GM12878 (cell line): ENCODE measurements around the gene DST. TPM values are rescaled to one million over a fixed set of nuclear protein-coding genes. Genes with fewer than 3 reads are reported as not detected.

Experiments used
- ATAC-seq: fragments of 200-7000 bp; cut with Tn5 transposase; 3 replicates; pipeline ENCODE4 v1.9.1; 2020; ENCODE audit warnings: mild to moderate bottlenecking, moderate library complexity
- BruUV-seq: library from RNA; stranded (reverse); fragments of 400-500 nt; replicated peaks from 2 replicates; lab custom pipeline; 2021; lab: Mats Ljungman, UMichigan
- CTCF ChIA-PET: fragments of 300-600 bp; sonication (Branson Sonifier 250); formaldehyde crosslinking; extraction: SDS; loops from one replicate; lab custom pipeline; 2021; ENCODE audit warnings: inconsistent platforms; lab: Yijun Ruan, JAX
- POLR2A ChIA-PET: fragments of 350-600 bp; formaldehyde crosslinking; extraction: SDS; loops from one replicate; lab custom pipeline; 2021; ENCODE audit warnings: inconsistent platforms; lab: Charles Lee
- RAD21 ChIA-PET: fragments of 300-600 bp; sonication (Branson Sonifier 250); formaldehyde crosslinking; loops from one replicate; lab custom pipeline; 2023; ENCODE audit warnings: antibody characterized with exemption; ENCODE audit not compliant: unreplicated experiment; lab: Charles Lee
- SMC1A ChIA-PET: fragments of 300-600 bp; sonication (Branson Sonifier 250); formaldehyde crosslinking; loops from one replicate; lab custom pipeline; 2023; ENCODE audit not compliant: unreplicated experiment, uncharacterized antibody; lab: Charles Lee
- DNase-seq: peaks from one replicate; pipeline ENCODE4 v3.0.0-alpha.2; 2011; ENCODE audit warnings: low read depth, low spot score
- FAIRE-seq: peaks from 3 replicates; lab custom pipeline; 2011; peaks lifted over from hg19 to GRCh38; lab: Jason Lieb, UNC
- H2AFZ ChIP-seq: 2 replicates; pipeline ENCODE4 v1.6.0; 2011; ENCODE audit warnings: low read depth, low read length, control low read depth; ENCODE audit not compliant: control insufficient read depth
- H3K27ac ChIP-seq: 2 replicates; pipeline ENCODE4 v1.5.1; 2011; ENCODE audit warnings: control low read depth; ENCODE audit not compliant: control insufficient read depth, insufficient read depth
- H3K27me3 ChIP-seq, 2 experiments: replicated peaks in 1 of 2; 2 replicates each; pipeline versions ENCODE4 v1.6.0 to v1.6.1; 2011; ENCODE audit warnings: low read length in 1 of 2; ENCODE audit not compliant: control insufficient read depth in 2 of 2, insufficient read depth in 2 of 2
- H3K36me3 ChIP-seq, 2 experiments: 2 replicates each; pipeline ENCODE4 v1.5.1; 2011; ENCODE audit warnings: low read length in 1 of 2; ENCODE audit not compliant: control insufficient read depth in 2 of 2, insufficient read depth in 2 of 2
- H3K4me1 ChIP-seq: 2 replicates; pipeline ENCODE4 v1.6.1; 2011; ENCODE audit warnings: mild to moderate bottlenecking, low read length, moderate library complexity, mixed read lengths; ENCODE audit not compliant: control insufficient read depth, insufficient read depth
- H3K4me2 ChIP-seq: 2 replicates; pipeline ENCODE4 v1.6.0; 2011; ENCODE audit warnings: control low read depth; ENCODE audit not compliant: control insufficient read depth, insufficient read depth
- H3K4me3 ChIP-seq: fragments of 200-600 bp; sonication (generic); 2 replicates; pipeline ENCODE4 v1.5.1; 2016
- H3K79me2 ChIP-seq: 2 replicates; pipeline ENCODE4 v1.6.0; 2011; ENCODE audit warnings: low read length; ENCODE audit not compliant: control insufficient read depth, insufficient read depth
- H3K9ac ChIP-seq: 2 replicates; pipeline ENCODE4 v1.8.0; 2011; ENCODE audit warnings: low read length, control low read depth, mixed read lengths; ENCODE audit not compliant: control insufficient read depth, insufficient read depth
- H3K9me3 ChIP-seq: replicated peaks from 3 replicates; pipeline ENCODE4 v1.5.1; 2011; ENCODE audit warnings: mild to moderate bottlenecking, low read length; ENCODE audit not compliant: control insufficient read depth, insufficient read depth
- H4K20me1 ChIP-seq: 2 replicates; pipeline ENCODE4 v1.6.0; 2011; ENCODE audit not compliant: control insufficient read depth, insufficient read depth
- HDAC2 ChIP-seq: fragments of 200-600 bp; sonication (generic); IDR thresholded peaks from 2 replicates; pipeline ENCODE4 v1.6.1; 2017
- IKZF1 ChIP-seq: fragments of 450-650 bp; conservative IDR thresholded peaks from 2 replicates; pipeline ENCODE4 v1.6.1; 2017; ENCODE audit warnings: antibody characterized with exemption, mild to moderate bottlenecking
- MAX ChIP-seq: IDR thresholded peaks from 2 replicates; pipeline ENCODE4 v1.6.1; 2012; ENCODE audit warnings: low read depth, low read length, improper control_type of control experiment
- NRF1 ChIP-seq: conservative IDR thresholded peaks from 2 replicates; pipeline ENCODE4 v1.6.1; 2011; ENCODE audit warnings: mild to moderate bottlenecking, low read depth, low read length, improper control_type of control experiment
- POU2F2 ChIP-seq: IDR thresholded peaks from 3 replicates; pipeline ENCODE4 v1.6.1; 2011; ENCODE audit warnings: low read depth, mild to moderate bottlenecking, low read length, borderline replicate concordance
- SIX5 ChIP-seq: IDR thresholded peaks from 2 replicates; pipeline ENCODE4 v1.6.1; 2011; ENCODE audit warnings: mild to moderate bottlenecking, low read depth, low read length, moderate library complexity; ENCODE audit not compliant: severe bottlenecking
- SREBF2 ChIP-seq: IDR thresholded peaks from 2 replicates; pipeline ENCODE4 v1.6.1; 2012; ENCODE audit warnings: mild to moderate bottlenecking, low read length
- whole genome bisulfite sequencing: methylation state at CpG from one replicate; pipeline ENCODE4 v1.1.6; 2016; ENCODE audit warnings: low lambda C conversion rate; ENCODE audit not compliant: insufficient replicate concordance, insufficient coverage; ENCODE audit errors: missing lambda C conversion rate; 5-methylcytosine and 5-hydroxymethylcytosine counted together
- in situ Hi-C: fragments of 300-500 bp; cut with MboI; formaldehyde crosslinking; loops from 9 replicates; pipeline ENCODE4 v1.14.3; 2018; ENCODE audit warnings: mixed read lengths
- intact Hi-C: fragments of 100-400 bp; cut with micrococcal nuclease; formaldehyde crosslinking; loops from one replicate; pipeline ENCODE4 v1.14.2; 2022; ENCODE audit not compliant: unreplicated experiment
- polyA plus RNA-seq, 11 experiments: library from polyadenylated mRNA; depleted of rRNA in 4 of 11; unstranded in 6 of 11; stranded (reverse) in 5 of 11; fragments of >200 nt; fragmentation: Nextera tagmentation in 4 of 11; fragmentation: Illumina TruSeq in 1 of 11; extraction: Ambion mirVana in 4 of 11; extraction: Trizol in 1 of 11; gene quantifications; 1 replicate in 1 of 11; 2 replicates in 10 of 11; pipeline versions ENCODE4 v1.2.1 to v1.2.3, GENCODE V29; 2011 to 2016; ENCODE audit warnings: inconsistent platforms in 2 of 11, missing spikeins in 2 of 11, low read depth in 1 of 11
- total RNA-seq, 4 experiments: library from RNA; depleted of rRNA in 3 of 4; stranded (reverse); fragments of >200 nt in 3 of 4; fragmentation: Illumina TruSeq in 1 of 4; extraction: Trizol in 1 of 4; gene quantifications; 2 replicates each; pipeline versions ENCODE4 v1.2.1 to v1.2.3, GENCODE V29; 2013 to 2021
- TF ChIP-seq, protein P1 (sequence below): fragments of 450-650 bp; IDR thresholded peaks from 2 replicates; pipeline ENCODE4 v1.6.1; 2017; ENCODE audit warnings: low read depth, mild to moderate bottlenecking, moderate library complexity
- TF ChIP-seq, protein P2 (sequence below): fragments of 450-650 bp; IDR thresholded peaks from 2 replicates; pipeline ENCODE4 v1.6.1; 2017; ENCODE audit warnings: borderline replicate concordance

Gene DST
- total and polyA plus RNA-seq, 10 of the 15 experiments (the other 5 are each of a cell fraction or from before 2014, with no cell fraction given) = 32.1 to 156 (median 75.0) TPM

- TF ChIP-seq, protein P1, sequence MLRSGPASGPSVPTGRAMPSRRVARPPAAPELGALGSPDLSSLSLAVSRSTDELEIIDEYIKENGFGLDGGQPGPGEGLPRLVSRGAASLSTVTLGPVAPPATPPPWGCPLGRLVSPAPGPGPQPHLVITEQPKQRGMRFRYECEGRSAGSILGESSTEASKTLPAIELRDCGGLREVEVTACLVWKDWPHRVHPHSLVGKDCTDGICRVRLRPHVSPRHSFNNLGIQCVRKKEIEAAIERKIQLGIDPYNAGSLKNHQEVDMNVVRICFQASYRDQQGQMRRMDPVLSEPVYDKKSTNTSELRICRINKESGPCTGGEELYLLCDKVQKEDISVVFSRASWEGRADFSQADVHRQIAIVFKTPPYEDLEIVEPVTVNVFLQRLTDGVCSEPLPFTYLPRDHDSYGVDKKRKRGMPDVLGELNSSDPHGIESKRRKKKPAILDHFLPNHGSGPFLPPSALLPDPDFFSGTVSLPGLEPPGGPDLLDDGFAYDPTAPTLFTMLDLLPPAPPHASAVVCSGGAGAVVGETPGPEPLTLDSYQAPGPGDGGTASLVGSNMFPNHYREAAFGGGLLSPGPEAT = no peak
- TF ChIP-seq POU2F2 = no peak
- no peak for TF ChIP-seq NRF1
- no peak for TF ChIP-seq MAX
- SMC1A ChIA-PET = interaction anchor here (0.7 kb wide), 1 partner anchor 57 kb away, joined by 3 read pairs; no protein-coding TSS in a partner anchor
- RAD21 ChIA-PET = interaction anchor here (1.6 kb wide), 1 partner anchor 177 kb away, joined by 3 read pairs; no protein-coding TSS in a partner anchor
- in situ Hi-C loops (no loop called here), intact Hi-C loops (no loop called here)
- Histone ChIP-seq H3K27ac (no peak overlapping the region), H3K79me2 (no peaks in the 10 kb centered on the region), H3K27me3 (no peaks in the 10 kb centered on the region; a peak in 1 of 4 replicates), H4K20me1 (no peaks in the 10 kb centered on the region), H3K4me2 (no peak overlapping the region), H2AFZ (no peak overlapping the region), H3K4me1 (no peaks in the 10 kb centered on the region), H3K4me3 (no peak overlapping the region), H3K36me3 (no peaks in the 10 kb centered on the region), H3K9me3 (no peaks in the 10 kb centered on the region), H3K9ac (no peak overlapping the region)
- WGBS = 48% methylated on average over 2 of the region's 2 CpGs
- DNase-seq = no peak
- CTCF ChIA-PET = interaction anchor here (1.7 kb wide), 1 partner anchor 9 kb away, joined by 5 read pairs; no protein-coding TSS in a partner anchor
- FAIRE-seq = no peak
- no peak for ATAC-seq
- POLR2A ChIA-PET = no interaction called here
- no TSS peak for BruUV-seq
Measured at GRCh38 chr6:56416247-56416646, 226.4 kb downstream of the DST start.

- H3K4me3 ChIP-seq = no peak overlapping the region
- ChIA-PET RAD21 (no interaction called here), POLR2A (no interaction called here), CTCF (interaction anchor here (0.7 kb wide), 1 partner anchor 1690 kb away, joined by 3 read pairs; no protein-coding TSS in a partner anchor), SMC1A (no interaction called here)
- FAIRE-seq (no peak), DNase-seq (no peak), ATAC-seq (no peak)
- H4K20me1 ChIP-seq = no peaks in the 10 kb centered on the region
- H3K9me3 ChIP-seq = no peaks in the 10 kb centered on the region
- H3K79me2 ChIP-seq = no peaks in the 10 kb centered on the region
- H2AFZ ChIP-seq = no peak overlapping the region
- no peak for TF ChIP-seq IKZF1
- TF ChIP-seq SREBF2 = no peak
- no peak for TF ChIP-seq SIX5
- TF ChIP-seq, protein P2, sequence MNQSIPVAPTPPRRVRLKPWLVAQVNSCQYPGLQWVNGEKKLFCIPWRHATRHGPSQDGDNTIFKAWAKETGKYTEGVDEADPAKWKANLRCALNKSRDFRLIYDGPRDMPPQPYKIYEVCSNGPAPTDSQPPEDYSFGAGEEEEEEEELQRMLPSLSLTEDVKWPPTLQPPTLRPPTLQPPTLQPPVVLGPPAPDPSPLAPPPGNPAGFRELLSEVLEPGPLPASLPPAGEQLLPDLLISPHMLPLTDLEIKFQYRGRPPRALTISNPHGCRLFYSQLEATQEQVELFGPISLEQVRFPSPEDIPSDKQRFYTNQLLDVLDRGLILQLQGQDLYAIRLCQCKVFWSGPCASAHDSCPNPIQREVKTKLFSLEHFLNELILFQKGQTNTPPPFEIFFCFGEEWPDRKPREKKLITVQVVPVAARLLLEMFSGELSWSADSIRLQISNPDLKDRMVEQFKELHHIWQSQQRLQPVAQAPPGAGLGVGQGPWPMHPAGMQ = no peak
- TF ChIP-seq HDAC2 = no peak
- H3K9ac ChIP-seq = no peak overlapping the region
- no peak overlapping the region for H3K4me2 ChIP-seq
- in situ Hi-C loops (no loop called here), intact Hi-C loops (no loop called here)
- no peaks in the 10 kb centered on the region for H3K4me1 ChIP-seq
- no peak overlapping the region for H3K27ac ChIP-seq
- no peaks in the 10 kb centered on the region for H3K36me3 ChIP-seq
- BruUV-seq = no TSS peak
- H3K27me3 ChIP-seq = no peaks in the 10 kb centered on the region
Measured at GRCh38 chr6:56408976-56409375, 233.7 kb downstream of the DST start.
